Measurements from ENCODE around the gene PTPRM.

DNA sequence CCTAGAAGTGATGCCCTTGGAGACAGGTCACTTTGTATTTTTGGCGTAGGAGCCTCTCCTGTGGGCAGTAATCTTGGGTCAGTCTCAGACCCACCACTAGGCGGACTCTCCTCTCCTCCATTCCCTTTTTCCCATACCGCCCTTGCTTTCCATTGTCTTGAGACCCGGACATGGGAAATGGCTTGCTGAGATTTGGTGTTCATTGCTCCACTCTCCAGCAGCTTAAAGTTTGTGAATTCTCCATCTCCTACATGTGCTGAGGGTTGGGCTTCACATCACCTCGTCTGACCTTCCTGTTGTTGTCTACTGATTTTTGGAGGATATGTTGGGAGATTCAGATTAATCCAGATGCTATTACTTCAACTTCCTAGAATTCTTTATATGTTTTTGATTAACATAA lies 882.9 kb downstream of the PTPRM start:
- TF ChIP-seq EP300 (IDR thresholded peaks at IDR 0.05), result no peak
- TF ChIP-seq, protein P1, sequence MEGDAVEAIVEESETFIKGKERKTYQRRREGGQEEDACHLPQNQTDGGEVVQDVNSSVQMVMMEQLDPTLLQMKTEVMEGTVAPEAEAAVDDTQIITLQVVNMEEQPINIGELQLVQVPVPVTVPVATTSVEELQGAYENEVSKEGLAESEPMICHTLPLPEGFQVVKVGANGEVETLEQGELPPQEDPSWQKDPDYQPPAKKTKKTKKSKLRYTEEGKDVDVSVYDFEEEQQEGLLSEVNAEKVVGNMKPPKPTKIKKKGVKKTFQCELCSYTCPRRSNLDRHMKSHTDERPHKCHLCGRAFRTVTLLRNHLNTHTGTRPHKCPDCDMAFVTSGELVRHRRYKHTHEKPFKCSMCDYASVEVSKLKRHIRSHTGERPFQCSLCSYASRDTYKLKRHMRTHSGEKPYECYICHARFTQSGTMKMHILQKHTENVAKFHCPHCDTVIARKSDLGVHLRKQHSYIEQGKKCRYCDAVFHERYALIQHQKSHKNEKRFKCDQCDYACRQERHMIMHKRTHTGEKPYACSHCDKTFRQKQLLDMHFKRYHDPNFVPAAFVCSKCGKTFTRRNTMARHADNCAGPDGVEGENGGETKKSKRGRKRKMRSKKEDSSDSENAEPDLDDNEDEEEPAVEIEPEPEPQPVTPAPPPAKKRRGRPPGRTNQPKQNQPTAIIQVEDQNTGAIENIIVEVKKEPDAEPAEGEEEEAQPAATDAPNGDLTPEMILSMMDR (IDR thresholded peaks at IDR 0.05), result no peak

All from ovary (tissue), 3 donors.